Neuronal stem cell (in vitro differentiated cells): ENCODE results near the gene TMEM233.

Experiments
- DNase-seq: peaks from one replicate; pipeline ENCODE4 v3.0.0-alpha.2; 2013; ENCODE audit warnings: low spot score
- H2AFZ ChIP-seq: one replicate; pipeline ENCODE4 v1.6.1; 2013; ENCODE audit warnings: mild to moderate bottlenecking, low read length, inconsistent platforms
- H2AK5ac ChIP-seq: 2 replicates; pipeline ENCODE4 v1.6.1; 2013; ENCODE audit warnings: low read depth, mild to moderate bottlenecking, inconsistent platforms, low read length, moderate library complexity, mixed read lengths
- H2BK120ac ChIP-seq: 2 replicates; pipeline ENCODE4 v1.6.1; 2013; ENCODE audit warnings: low read depth, mild to moderate bottlenecking, inconsistent platforms, low read length, moderate library complexity, mixed read lengths
- H2BK12ac ChIP-seq: one replicate; pipeline ENCODE4 v1.6.1; 2013; ENCODE audit warnings: low read length, inconsistent platforms
- H2BK15ac ChIP-seq: 2 replicates; pipeline ENCODE4 v1.6.1; 2013; ENCODE audit warnings: mild to moderate bottlenecking, low read length, inconsistent platforms, mixed read lengths
- H2BK5ac ChIP-seq: one replicate; pipeline ENCODE4 v1.6.1; 2013; ENCODE audit warnings: inconsistent platforms, mild to moderate bottlenecking, low read length, moderate library complexity
- H3K14ac ChIP-seq: one replicate; pipeline ENCODE4 v1.6.1; 2013; ENCODE audit warnings: low read length, inconsistent platforms
- H3K18ac ChIP-seq: 2 replicates; pipeline ENCODE4 v1.6.1; 2013; ENCODE audit warnings: low read length, inconsistent platforms
- H3K23ac ChIP-seq: 2 replicates; pipeline ENCODE4 v1.6.1; 2013; ENCODE audit warnings: low read depth, mild to moderate bottlenecking, mixed read lengths, low read length, inconsistent platforms; ENCODE audit not compliant: poor library complexity
- H3K27ac ChIP-seq: replicated peaks from 3 replicates; pipeline ENCODE4 v1.5.1; 2013; ENCODE audit warnings: low read length, inconsistent platforms
- H3K27me3 ChIP-seq, 3 experiments: 2 replicates each; pipeline ENCODE4 v1.6.1; 2013; ENCODE audit warnings: low read length in 3 of 3, mild to moderate bottlenecking in 2 of 3, inconsistent platforms in 1 of 3, low read depth in 1 of 3, mixed read lengths in 1 of 3, moderate library complexity in 1 of 3; ENCODE audit not compliant: control insufficient read depth in 3 of 3, insufficient read depth in 3 of 3
- H3K36me3 ChIP-seq, 2 donors: replicated peaks in 1 of 2; 2 replicates each; pipeline ENCODE4 v1.6.1; 2013; ENCODE audit warnings: low read length in 2 of 2; ENCODE audit not compliant: control insufficient read depth in 2 of 2, insufficient read depth in 2 of 2
- H3K4ac ChIP-seq: 2 replicates; pipeline ENCODE4 v1.6.1; 2013; ENCODE audit warnings: inconsistent platforms, mild to moderate bottlenecking, low read length, moderate library complexity
- H3K4me1 ChIP-seq, 2 donors: 1 replicate in 1 of 2; 2 replicates in 1 of 2; pipeline ENCODE4 v1.6.1; 2013; ENCODE audit warnings: low read length in 2 of 2, low read depth in 1 of 2; ENCODE audit not compliant: control insufficient read depth in 2 of 2, insufficient read depth in 1 of 2
- H3K4me2 ChIP-seq: one replicate; pipeline ENCODE4 v1.6.1; 2013; ENCODE audit warnings: mild to moderate bottlenecking, low read length, inconsistent platforms; ENCODE audit not compliant: insufficient read depth, poor library complexity, severe bottlenecking
- H3K4me3 ChIP-seq, 2 donors: 2 replicates each; pipeline ENCODE4 v1.5.1; 2013; ENCODE audit warnings: low read length in 2 of 2, mild to moderate bottlenecking in 2 of 2, inconsistent platforms in 1 of 2, moderate library complexity in 1 of 2
- H3K79me1 ChIP-seq: one replicate; pipeline ENCODE4 v1.6.1; 2013; ENCODE audit warnings: low read depth, mild to moderate bottlenecking, inconsistent platforms, low read length, moderate library complexity
- H3K9ac ChIP-seq: one replicate; pipeline ENCODE4 v1.6.1; 2013; ENCODE audit warnings: mild to moderate bottlenecking, low read depth, low read length, inconsistent platforms; ENCODE audit not compliant: poor library complexity
- H3K9me3 ChIP-seq, 2 donors: replicated peaks in 1 of 2; 2 replicates each; pipeline versions ENCODE3 to v1.6.1; 2013; ENCODE audit warnings: low read length in 2 of 2, mild to moderate bottlenecking in 2 of 2, inconsistent platforms in 1 of 2, low read depth in 1 of 2, mixed read lengths in 1 of 2, moderate library complexity in 1 of 2; ENCODE audit not compliant: control insufficient read depth in 2 of 2, insufficient read depth in 1 of 2
- H4K8ac ChIP-seq: one replicate; pipeline ENCODE4 v1.6.1; 2013; ENCODE audit warnings: low read depth, mild to moderate bottlenecking, inconsistent platforms, low read length, moderate library complexity
- H4K91ac ChIP-seq: one replicate; pipeline ENCODE4 v1.6.1; 2013; ENCODE audit warnings: low read length, low read depth, mild to moderate bottlenecking, inconsistent platforms; ENCODE audit not compliant: poor library complexity
- WGBS, 2 donors: extraction: QIAGEN DNeasy Blood & Tissue Kit; methylation state at CpG; one replicate each; pipeline ENCODE4 v1.1.7; 2013; ENCODE audit warnings: missing lambda C conversion rate in 2 of 2, mixed read lengths in 1 of 2; ENCODE audit not compliant: insufficient read length in 2 of 2, insufficient replicate concordance in 1 of 2; ENCODE audit errors: extremely low coverage in 2 of 2; 5-methylcytosine and 5-hydroxymethylcytosine counted together

Gene TMEM233

GRCh38 chr12:119687879-119688278, 94.3 kb downstream of the TMEM233 start:
- H3K4me1 ChIP-seq: no peaks in the 10 kb centered on the region
- no peak overlapping the region for H4K91ac ChIP-seq
- H3K18ac ChIP-seq: no peak overlapping the region
- no peak overlapping the region for H2BK120ac ChIP-seq
- no peak overlapping the region for H2BK12ac ChIP-seq
- H2AK5ac ChIP-seq: no peak overlapping the region
- H3K4me3 ChIP-seq: no peak overlapping the region
- H3K14ac ChIP-seq: no peak overlapping the region
- peaks cover 29 to 70% of the 10 kb centered on the region in 2 donors for H3K36me3 ChIP-seq
- no peak overlapping the region for H3K4me2 ChIP-seq
- H3K79me1 ChIP-seq: no peaks in the 10 kb centered on the region
- H3K4ac ChIP-seq: no peak overlapping the region
- H2AFZ ChIP-seq: no peak overlapping the region
- DNase-seq: no peak
- no peak overlapping the region for H3K27ac ChIP-seq
- no peak overlapping the region for H4K8ac ChIP-seq
- H2BK5ac ChIP-seq: no peak overlapping the region
- WGBS, 2 donors: no CpG with 5 or more reads among the region's 9 CpGs
- peak overlapping the region; percentile 9 for H3K9ac ChIP-seq
- H3K27me3 ChIP-seq: no peaks in the 10 kb centered on the region
- no peak overlapping the region for H2BK15ac ChIP-seq
- no peak overlapping the region for H3K23ac ChIP-seq
- no peaks in the 10 kb centered on the region for H3K9me3 ChIP-seq

GRCh38 chr12:119689935-119690500, 96.4 kb downstream of the TMEM233 start:
- H3K14ac ChIP-seq: no peak overlapping the region
- H3K4ac ChIP-seq: no peak overlapping the region
- H3K23ac ChIP-seq: no peak overlapping the region
- no peak for DNase-seq
- no peak overlapping the region for H3K9ac ChIP-seq
- H3K4me1 ChIP-seq: no peaks in the 10 kb centered on the region
- H3K4me3 ChIP-seq: no peak overlapping the region
- no peaks in the 10 kb centered on the region for H3K9me3 ChIP-seq
- no peak overlapping the region for H2BK15ac ChIP-seq
- H3K27me3 ChIP-seq: no peaks in the 10 kb centered on the region
- no peaks in the 10 kb centered on the region for H3K79me1 ChIP-seq
- no peak overlapping the region for H2BK12ac ChIP-seq
- WGBS, 2 donors: no CpG with 5 or more reads among the region's 38 CpGs
- H3K4me2 ChIP-seq: no peak overlapping the region
- H2AK5ac ChIP-seq: no peak overlapping the region
- no peak overlapping the region for H4K8ac ChIP-seq
- H4K91ac ChIP-seq: no peak overlapping the region
- H2BK5ac ChIP-seq: no peak overlapping the region
- H2BK120ac ChIP-seq: no peak overlapping the region
- no peak overlapping the region for H2AFZ ChIP-seq
- H3K27ac ChIP-seq: no peak overlapping the region
- peaks cover 32 to 90% of the 10 kb centered on the region in 2 donors for H3K36me3 ChIP-seq
- H3K18ac ChIP-seq: no peak overlapping the region

- Histone ChIP-seq H2BK120ac (no peak overlapping the region), H3K9ac (no peak overlapping the region), H3K23ac (no peak overlapping the region), H3K4me2 (no peak overlapping the region), H3K4me1 (no peaks in the 10 kb centered on the region), H3K14ac (no peak overlapping the region), H3K36me3 (peaks cover 32 to 92% of the 10 kb centered on the region in 2 donors), H3K27me3 (no peaks in the 10 kb centered on the region), H3K9me3 (no peaks in the 10 kb centered on the region), H2AK5ac (no peak overlapping the region), H4K8ac (no peak overlapping the region), H3K27ac (no peak overlapping the region), H3K4me3 (no peak overlapping the region), H3K79me1 (no peaks in the 10 kb centered on the region), H2BK12ac (no peak overlapping the region), H2BK5ac (no peak overlapping the region), H2BK15ac (no peak overlapping the region), H2AFZ (no peak overlapping the region), H4K91ac (no peak overlapping the region), H3K4ac (no peak overlapping the region), H3K18ac (no peak overlapping the region)
- no peak for DNase-seq
- WGBS, 2 donors: no CpG with 5 or more reads among the region's 6 CpGs
Observed at GRCh38 chr12:119691202-119691810, 97.7 kb downstream of the TMEM233 start.

GRCh38 chr12:119692410-119692809, 98.8 kb downstream of the TMEM233 start:
- H2AFZ ChIP-seq: no peak overlapping the region
- H4K8ac ChIP-seq: no peak overlapping the region
- H2AK5ac ChIP-seq: no peak overlapping the region
- H3K36me3 ChIP-seq: peaks cover 31 to 92% of the 10 kb centered on the region in 2 donors
- H3K27me3 ChIP-seq: no peaks in the 10 kb centered on the region
- no peak overlapping the region for H2BK5ac ChIP-seq
- no peaks in the 10 kb centered on the region for H3K9me3 ChIP-seq
- no peak overlapping the region for H3K27ac ChIP-seq
- H2BK15ac ChIP-seq: no peak overlapping the region
- peaks cover 0 to 2% of the 10 kb centered on the region in 2 donors for H3K4me1 ChIP-seq
- WGBS, 2 donors: no CpG with 5 or more reads among the region's 5 CpGs
- no peaks in the 10 kb centered on the region for H3K79me1 ChIP-seq
- no peak overlapping the region for H2BK12ac ChIP-seq
- H3K18ac ChIP-seq: no peak overlapping the region
- no peak overlapping the region for H3K14ac ChIP-seq
- no peak overlapping the region for H2BK120ac ChIP-seq
- no peak overlapping the region for H3K23ac ChIP-seq
- no peak overlapping the region for H3K4me2 ChIP-seq
- H4K91ac ChIP-seq: no peak overlapping the region
- no peak overlapping the region for H3K4ac ChIP-seq
- H3K9ac ChIP-seq: no peak overlapping the region
- DNase-seq: no peak
- no peak overlapping the region for H3K4me3 ChIP-seq
